ENCODE data around the gene GARS1. TPM values are rescaled to one million over a fixed set of nuclear protein-coding genes. Genes with fewer than 3 reads are reported as not detected.

The GARS1 gene
- total RNA-seq, 1 experiment from 2014 or later: 380 TPM

DNA sequence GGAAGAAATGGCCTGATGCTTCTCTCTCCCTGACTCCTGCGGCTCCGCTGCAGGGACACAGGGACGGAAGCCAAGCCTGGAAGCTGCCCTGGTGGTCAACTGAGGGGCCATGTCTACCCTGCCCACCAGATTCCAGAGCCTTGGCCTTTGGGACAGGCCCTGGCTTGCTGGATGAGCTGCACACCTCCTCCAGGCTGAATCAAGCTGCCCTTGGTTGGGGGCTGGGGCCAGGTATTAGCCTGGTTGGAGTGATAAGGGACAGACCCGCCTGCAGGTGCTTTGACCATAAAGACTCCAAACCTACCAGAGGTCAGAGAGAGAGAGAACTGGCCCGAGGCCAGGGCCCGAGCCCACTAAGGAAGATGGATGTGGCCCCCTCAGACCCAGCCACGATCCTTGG is 57.5 kb downstream of the GARS1 start:
- intact Hi-C loops (cut with micrococcal nuclease; ENCODE audit: unreplicated experiment): no loop called here
- Histone ChIP-seq H3K27me3 (replicated peaks; ENCODE audit: control insufficient read depth, insufficient read depth, low read length) (no peaks in the 10 kb centered on the region), H3K9me3 (no peaks in the 10 kb centered on the region), H3K4me1 (no peaks in the 10 kb centered on the region), H3K4me3 (ENCODE audit: low read depth, low read length) (no peak overlapping the region), H3K36me3 (ENCODE audit: control insufficient read depth, insufficient read depth, low read length) (no peaks in the 10 kb centered on the region)
- TF ChIP-seq, protein P1, sequence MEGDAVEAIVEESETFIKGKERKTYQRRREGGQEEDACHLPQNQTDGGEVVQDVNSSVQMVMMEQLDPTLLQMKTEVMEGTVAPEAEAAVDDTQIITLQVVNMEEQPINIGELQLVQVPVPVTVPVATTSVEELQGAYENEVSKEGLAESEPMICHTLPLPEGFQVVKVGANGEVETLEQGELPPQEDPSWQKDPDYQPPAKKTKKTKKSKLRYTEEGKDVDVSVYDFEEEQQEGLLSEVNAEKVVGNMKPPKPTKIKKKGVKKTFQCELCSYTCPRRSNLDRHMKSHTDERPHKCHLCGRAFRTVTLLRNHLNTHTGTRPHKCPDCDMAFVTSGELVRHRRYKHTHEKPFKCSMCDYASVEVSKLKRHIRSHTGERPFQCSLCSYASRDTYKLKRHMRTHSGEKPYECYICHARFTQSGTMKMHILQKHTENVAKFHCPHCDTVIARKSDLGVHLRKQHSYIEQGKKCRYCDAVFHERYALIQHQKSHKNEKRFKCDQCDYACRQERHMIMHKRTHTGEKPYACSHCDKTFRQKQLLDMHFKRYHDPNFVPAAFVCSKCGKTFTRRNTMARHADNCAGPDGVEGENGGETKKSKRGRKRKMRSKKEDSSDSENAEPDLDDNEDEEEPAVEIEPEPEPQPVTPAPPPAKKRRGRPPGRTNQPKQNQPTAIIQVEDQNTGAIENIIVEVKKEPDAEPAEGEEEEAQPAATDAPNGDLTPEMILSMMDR (IDR thresholded peaks at IDR 0.05; ENCODE audit: insufficient read depth in 1 of 2, low read depth in 1 of 2, low read length in 1 of 2, severe bottlenecking in 1 of 2, unreplicated experiment in 1 of 2): no peak
- no TSS peak for BruUV-seq (replicated peaks)
- no peaks in the 10 kb centered on the region for H3K27me3 Mint-ChIP-seq (ENCODE audit: insufficient read depth, unreplicated experiment)
- DNase-seq: no peak
- ChIA-PET CTCF (no interaction called here), POLR2A (no interaction called here)
- H3K4me3 Mint-ChIP-seq (ENCODE audit: unreplicated experiment): no peak overlapping the region
- H3K4me1 Mint-ChIP-seq (ENCODE audit: low read depth, unreplicated experiment): no peaks in the 10 kb centered on the region
- H3K9me3 Mint-ChIP-seq (ENCODE audit: unreplicated experiment): no peaks in the 10 kb centered on the region
- peaks cover 49% of the 10 kb centered on the region for H3K36me3 Mint-ChIP-seq (ENCODE audit: insufficient read depth, unreplicated experiment)
- H3K27ac Mint-ChIP-seq (ENCODE audit: unreplicated experiment): no peak overlapping the region

GRCh38 chr7:30652698-30653641 is 58.3 kb downstream of the GARS1 start:
- ChIA-PET POLR2A (no interaction called here), CTCF (no interaction called here)
- no peaks in the 10 kb centered on the region for H3K4me1 Mint-ChIP-seq (ENCODE audit: low read depth, unreplicated experiment)
- H3K9me3 Mint-ChIP-seq (ENCODE audit: unreplicated experiment): no peaks in the 10 kb centered on the region
- H3K36me3 Mint-ChIP-seq (ENCODE audit: insufficient read depth, unreplicated experiment): peaks cover 41% of the 10 kb centered on the region
- no TSS peak for BruUV-seq (replicated peaks)
- no peak overlapping the region for H3K27ac Mint-ChIP-seq (ENCODE audit: unreplicated experiment)
- H3K27me3 Mint-ChIP-seq (ENCODE audit: insufficient read depth, unreplicated experiment): no peaks in the 10 kb centered on the region
- no peaks in the 10 kb centered on the region for H3K9me3 ChIP-seq
- H3K4me3 ChIP-seq (ENCODE audit: low read depth, low read length): no peak overlapping the region
- no peaks in the 10 kb centered on the region for H3K36me3 ChIP-seq (ENCODE audit: control insufficient read depth, insufficient read depth, low read length)
- H3K27me3 ChIP-seq (replicated peaks; ENCODE audit: control insufficient read depth, insufficient read depth, low read length): no peaks in the 10 kb centered on the region
- intact Hi-C loops (cut with micrococcal nuclease; ENCODE audit: unreplicated experiment): no loop called here
- TF ChIP-seq, protein P1 (IDR thresholded peaks at IDR 0.05; ENCODE audit: insufficient read depth in 1 of 2, low read depth in 1 of 2, low read length in 1 of 2, severe bottlenecking in 1 of 2, unreplicated experiment in 1 of 2): no peak
- DNase-seq: no peak
- no peak overlapping the region for H3K4me3 Mint-ChIP-seq (ENCODE audit: unreplicated experiment)
- no peaks in the 10 kb centered on the region for H3K4me1 ChIP-seq

DNA sequence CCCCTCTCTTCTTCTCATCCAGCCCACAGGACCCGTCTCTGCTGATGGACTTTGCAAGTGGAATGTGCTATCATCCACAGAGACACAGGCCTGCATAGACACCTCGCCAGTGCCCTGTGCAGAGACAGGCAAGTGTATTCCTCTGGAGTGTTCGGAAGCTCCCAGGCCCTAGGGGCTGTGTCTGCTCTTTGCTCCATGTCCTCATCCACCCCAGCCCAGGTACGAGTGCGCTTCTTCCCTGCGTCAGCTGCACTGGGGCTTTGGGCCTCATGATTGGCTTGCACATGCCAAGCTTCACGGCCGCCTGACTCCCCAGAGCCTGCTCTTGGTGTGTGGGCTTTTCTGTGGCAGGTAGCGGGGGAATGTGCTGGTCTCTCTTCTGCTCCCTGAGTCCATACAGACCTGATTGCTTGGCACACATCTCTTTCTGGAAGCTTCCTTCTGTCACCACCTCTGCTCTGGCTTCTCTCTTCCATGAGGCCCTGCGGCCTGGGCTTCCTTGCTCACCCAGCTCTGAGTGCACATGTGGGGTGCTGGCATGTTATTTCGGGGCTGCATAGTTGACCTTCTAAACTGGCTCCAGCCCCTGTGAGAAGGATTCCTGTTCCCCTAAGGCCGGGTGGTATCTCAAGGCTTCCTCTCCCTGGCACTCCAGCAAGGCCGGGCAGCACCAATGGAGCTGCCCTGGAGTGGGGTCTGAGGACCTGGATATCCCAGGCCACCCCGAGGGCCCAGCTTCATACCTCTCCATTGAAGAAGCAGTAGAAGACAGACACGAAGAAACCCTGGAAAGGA is 59.8 kb downstream of the GARS1 start:
- Histone ChIP-seq H3K27me3 (replicated peaks; ENCODE audit: control insufficient read depth, insufficient read depth, low read length) (no peaks in the 10 kb centered on the region), H3K4me3 (ENCODE audit: low read depth, low read length) (no peak overlapping the region), H3K36me3 (ENCODE audit: control insufficient read depth, insufficient read depth, low read length) (no peaks in the 10 kb centered on the region), H3K4me1 (no peaks in the 10 kb centered on the region), H3K9me3 (no peaks in the 10 kb centered on the region)
- no peak for DNase-seq
- no peak overlapping the region for H3K27ac Mint-ChIP-seq (ENCODE audit: unreplicated experiment)
- H3K36me3 Mint-ChIP-seq (ENCODE audit: insufficient read depth, unreplicated experiment): peaks cover 26% of the 10 kb centered on the region
- no peaks in the 10 kb centered on the region for H3K27me3 Mint-ChIP-seq (ENCODE audit: insufficient read depth, unreplicated experiment)
- H3K9me3 Mint-ChIP-seq (ENCODE audit: unreplicated experiment): no peaks in the 10 kb centered on the region
- ChIA-PET POLR2A (no interaction called here), CTCF (no interaction called here)
- BruUV-seq (replicated peaks): no TSS peak
- H3K4me1 Mint-ChIP-seq (ENCODE audit: low read depth, unreplicated experiment): no peaks in the 10 kb centered on the region
- intact Hi-C loops (cut with micrococcal nuclease; ENCODE audit: unreplicated experiment): no loop called here
- no peak overlapping the region for H3K4me3 Mint-ChIP-seq (ENCODE audit: unreplicated experiment)
- TF ChIP-seq, protein P1 (IDR thresholded peaks at IDR 0.05; ENCODE audit: insufficient read depth in 1 of 2, low read depth in 1 of 2, low read length in 1 of 2, severe bottlenecking in 1 of 2, unreplicated experiment in 1 of 2): no peak
